HEK293 (cell line): Measurements from ENCODE around the gene ERG.
A peak's percentile ranks its signal among the peaks of the same experiment; 100 is the strongest.

Experiments
- EGR2 ChIP-seq: fragments of 450-650 bp; formaldehyde crosslinking; IDR thresholded peaks from 2 replicates; pipeline ENCODE4 v1.5.1; 2016; ENCODE audit warnings: low read depth, missing biosample characterization, missing genetic modification characterization
- IKZF3 ChIP-seq: fragments of 450-650 bp; IDR thresholded peaks from 2 replicates; pipeline ENCODE4 v1.5.0; 2018; ENCODE audit warnings: missing biosample characterization, mild to moderate bottlenecking, missing genetic modification characterization, moderate library complexity
- KLF7 ChIP-seq: fragments of 450-650 bp; formaldehyde crosslinking; IDR thresholded peaks from 2 replicates; pipeline ENCODE4 v1.5.1; 2016; ENCODE audit warnings: missing biosample characterization, missing genetic modification characterization, borderline replicate concordance
- MZF1 ChIP-seq: fragments of 450-650 bp; formaldehyde crosslinking; IDR thresholded peaks from 2 replicates; pipeline ENCODE4 v1.5.1; 2017; ENCODE audit warnings: missing biosample characterization, missing genetic modification characterization, borderline replicate concordance
- PBX3 ChIP-seq: sonication (generic); formaldehyde crosslinking; IDR thresholded peaks from 2 replicates; pipeline ENCODE4 v1.8.1; 2022; ENCODE audit warnings: mild to moderate bottlenecking, moderate library complexity, missing genetic modification reagents
- ZNF148 ChIP-seq: fragments of 450-650 bp; formaldehyde crosslinking; IDR thresholded peaks from 2 replicates; pipeline ENCODE4 v1.5.0; 2017; ENCODE audit warnings: missing biosample characterization, missing genetic modification characterization, borderline replicate concordance
- ZNF155 ChIP-seq: fragments of 450-650 bp; formaldehyde crosslinking; IDR thresholded peaks from 2 replicates; pipeline ENCODE4 v1.5.1; 2016; ENCODE audit warnings: missing biosample characterization, missing genetic modification characterization
- ZNF174 ChIP-seq: fragments of 450-650 bp; formaldehyde crosslinking; IDR thresholded peaks from 2 replicates; pipeline ENCODE4 v1.5.0; 2017; ENCODE audit warnings: missing biosample characterization, mild to moderate bottlenecking, missing genetic modification characterization
- ZNF19 ChIP-seq: fragments of 450-650 bp; formaldehyde crosslinking; IDR thresholded peaks from 2 replicates; pipeline ENCODE4; 2016; ENCODE audit warnings: missing biosample characterization, missing genetic modification characterization, low read depth
- ZNF223 ChIP-seq: fragments of 450-650 bp; formaldehyde crosslinking; IDR thresholded peaks from 2 replicates; pipeline ENCODE4 v1.5.1; 2016; ENCODE audit warnings: missing biosample characterization, missing genetic modification characterization
- ZNF26 ChIP-seq: fragments of 450-650 bp; formaldehyde crosslinking; IDR thresholded peaks from 2 replicates; pipeline ENCODE4 v1.5.1; 2016; ENCODE audit warnings: missing biosample characterization, missing genetic modification characterization
- ZNF266 ChIP-seq: fragments of 450-650 bp; formaldehyde crosslinking; IDR thresholded peaks from 2 replicates; pipeline ENCODE4 v1.5.1; 2016; ENCODE audit warnings: missing biosample characterization, missing genetic modification characterization, low read depth
- ZNF37A ChIP-seq: fragments of 450-650 bp; IDR thresholded peaks from 2 replicates; pipeline ENCODE4 v1.5.1; 2018; ENCODE audit warnings: missing biosample characterization, missing genetic modification characterization
- ZNF391 ChIP-seq: fragments of 450-650 bp; formaldehyde crosslinking; IDR thresholded peaks from 2 replicates; pipeline ENCODE4 v1.5.1; 2016; ENCODE audit warnings: low read depth, missing biosample characterization, missing genetic modification characterization, borderline replicate concordance
- ZNF473 ChIP-seq: fragments of 450-650 bp; formaldehyde crosslinking; IDR thresholded peaks from 2 replicates; pipeline ENCODE4 v1.5.1; 2017; ENCODE audit warnings: missing biosample characterization, missing genetic modification characterization
- ZNF521 ChIP-seq: fragments of 450-650 bp; formaldehyde crosslinking; IDR thresholded peaks from 2 replicates; pipeline ENCODE4 v1.5.1; 2017; ENCODE audit warnings: missing biosample characterization, mild to moderate bottlenecking, missing genetic modification characterization
- ZNF548 ChIP-seq: fragments of 450-650 bp; formaldehyde crosslinking; IDR thresholded peaks from 2 replicates; pipeline ENCODE4 v1.5.1; 2016; ENCODE audit warnings: missing biosample characterization, missing genetic modification characterization
- ZNF571 ChIP-seq: fragments of 450-650 bp; formaldehyde crosslinking; IDR thresholded peaks from 2 replicates; pipeline ENCODE4 v1.5.0; 2017; ENCODE audit warnings: missing biosample characterization, missing genetic modification characterization
- ZNF585B ChIP-seq: fragments of 450-650 bp; formaldehyde crosslinking; IDR thresholded peaks from 2 replicates; pipeline ENCODE4 v1.5.1; 2016; ENCODE audit warnings: missing biosample characterization, missing genetic modification characterization
- ZNF654 ChIP-seq: fragments of 450-650 bp; formaldehyde crosslinking; IDR thresholded peaks from 2 replicates; pipeline ENCODE4 v1.5.1; 2016; ENCODE audit warnings: low read depth, missing biosample characterization, missing genetic modification characterization
- ZNF747 ChIP-seq: fragments of 450-650 bp; formaldehyde crosslinking; IDR thresholded peaks from 2 replicates; pipeline ENCODE4 v1.5.1; 2016; ENCODE audit warnings: missing biosample characterization, missing genetic modification characterization
- ZSCAN30 ChIP-seq: fragments of 450-650 bp; IDR thresholded peaks from 2 replicates; pipeline ENCODE4 v1.5.1; 2018; ENCODE audit warnings: missing biosample characterization, mild to moderate bottlenecking, missing genetic modification characterization, moderate library complexity
- ZSCAN5A ChIP-seq: fragments of 450-650 bp; formaldehyde crosslinking; IDR thresholded peaks from 2 replicates; pipeline ENCODE4 v1.5.1; 2016; ENCODE audit warnings: missing biosample characterization, missing genetic modification characterization
- TF ChIP-seq, protein P1 (sequence below): fragments of 450-650 bp; formaldehyde crosslinking; IDR thresholded peaks from 2 replicates; pipeline ENCODE4 v1.5.1; 2016; ENCODE audit warnings: missing biosample characterization, missing genetic modification characterization
- TF ChIP-seq, protein P2 (sequence below): fragments of 450-650 bp; formaldehyde crosslinking; IDR thresholded peaks from 2 replicates; pipeline ENCODE4 v1.5.1; 2017; ENCODE audit warnings: missing biosample characterization, mild to moderate bottlenecking, missing genetic modification characterization, moderate library complexity
- TF ChIP-seq, protein P3 (sequence below): fragments of 450-650 bp; formaldehyde crosslinking; IDR thresholded peaks from 2 replicates; pipeline ENCODE4 v1.5.1; 2016; ENCODE audit warnings: missing biosample characterization, missing genetic modification characterization
- TF ChIP-seq, protein P4 (sequence below): fragments of 450-650 bp; formaldehyde crosslinking; IDR thresholded peaks from 2 replicates; pipeline ENCODE4; 2016; ENCODE audit warnings: missing biosample characterization, missing genetic modification characterization

ERG gene

GRCh38 chr21:38343691-38344090 lies 154.6 kb downstream of the ERG start (continued):
- TF ChIP-seq ZSCAN5A: no peak
- no peak for TF ChIP-seq ZNF26 (tag by site-specific recombination)
- TF ChIP-seq ZNF391 (tag by site-specific recombination): no peak
- TF ChIP-seq ZNF521: no peak
- TF ChIP-seq, protein P1, sequence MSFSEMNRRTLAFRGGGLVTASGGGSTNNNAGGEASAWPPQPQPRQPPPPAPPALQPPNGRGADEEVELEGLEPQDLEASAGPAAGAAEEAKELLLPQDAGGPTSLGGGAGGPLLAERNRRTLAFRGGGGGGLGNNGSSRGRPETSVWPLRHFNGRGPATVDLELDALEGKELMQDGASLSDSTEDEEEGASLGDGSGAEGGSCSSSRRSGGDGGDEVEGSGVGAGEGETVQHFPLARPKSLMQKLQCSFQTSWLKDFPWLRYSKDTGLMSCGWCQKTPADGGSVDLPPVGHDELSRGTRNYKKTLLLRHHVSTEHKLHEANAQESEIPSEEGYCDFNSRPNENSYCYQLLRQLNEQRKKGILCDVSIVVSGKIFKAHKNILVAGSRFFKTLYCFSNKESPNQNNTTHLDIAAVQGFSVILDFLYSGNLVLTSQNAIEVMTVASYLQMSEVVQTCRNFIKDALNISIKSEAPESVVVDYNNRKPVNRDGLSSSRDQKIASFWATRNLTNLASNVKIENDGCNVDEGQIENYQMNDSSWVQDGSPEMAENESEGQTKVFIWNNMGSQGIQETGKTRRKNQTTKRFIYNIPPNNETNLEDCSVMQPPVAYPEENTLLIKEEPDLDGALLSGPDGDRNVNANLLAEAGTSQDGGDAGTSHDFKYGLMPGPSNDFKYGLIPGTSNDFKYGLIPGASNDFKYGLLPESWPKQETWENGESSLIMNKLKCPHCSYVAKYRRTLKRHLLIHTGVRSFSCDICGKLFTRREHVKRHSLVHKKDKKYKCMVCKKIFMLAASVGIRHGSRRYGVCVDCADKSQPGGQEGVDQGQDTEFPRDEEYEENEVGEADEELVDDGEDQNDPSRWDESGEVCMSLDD (tag by site-specific recombination): no peak
- no peak for TF ChIP-seq MZF1 (tag by site-specific recombination)
- TF ChIP-seq ZSCAN30 (tag by site-specific recombination): no peak
- no peak for TF ChIP-seq KLF7
- no peak for TF ChIP-seq IKZF3 (tag by site-specific recombination)
- no peak for TF ChIP-seq ZNF19 (tag by site-specific recombination)
- TF ChIP-seq PBX3: no peak
- no peak for TF ChIP-seq ZNF571 (tag by site-specific recombination)
- TF ChIP-seq ZNF654 (tag by site-specific recombination): no peak
- no peak for TF ChIP-seq ZNF548 (tag by site-specific recombination)
- TF ChIP-seq ZNF174 (tag by site-specific recombination): no peak
- no peak for TF ChIP-seq ZNF155 (tag by site-specific recombination)
- TF ChIP-seq ZNF747 (tag by site-specific recombination): no peak
- TF ChIP-seq, protein P2, sequence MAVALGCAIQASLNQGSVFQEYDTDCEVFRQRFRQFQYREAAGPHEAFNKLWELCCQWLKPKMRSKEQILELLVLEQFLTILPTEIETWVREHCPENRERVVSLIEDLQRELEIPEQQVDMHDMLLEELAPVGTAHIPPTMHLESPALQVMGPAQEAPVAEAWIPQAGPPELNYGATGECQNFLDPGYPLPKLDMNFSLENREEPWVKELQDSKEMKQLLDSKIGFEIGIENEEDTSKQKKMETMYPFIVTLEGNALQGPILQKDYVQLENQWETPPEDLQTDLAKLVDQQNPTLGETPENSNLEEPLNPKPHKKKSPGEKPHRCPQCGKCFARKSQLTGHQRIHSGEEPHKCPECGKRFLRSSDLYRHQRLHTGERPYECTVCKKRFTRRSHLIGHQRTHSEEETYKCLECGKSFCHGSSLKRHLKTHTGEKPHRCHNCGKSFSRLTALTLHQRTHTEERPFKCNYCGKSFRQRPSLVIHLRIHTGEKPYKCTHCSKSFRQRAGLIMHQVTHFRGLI (tag by site-specific recombination): no peak
- TF ChIP-seq ZNF37A (tag by site-specific recombination): no peak
- TF ChIP-seq, protein P3, sequence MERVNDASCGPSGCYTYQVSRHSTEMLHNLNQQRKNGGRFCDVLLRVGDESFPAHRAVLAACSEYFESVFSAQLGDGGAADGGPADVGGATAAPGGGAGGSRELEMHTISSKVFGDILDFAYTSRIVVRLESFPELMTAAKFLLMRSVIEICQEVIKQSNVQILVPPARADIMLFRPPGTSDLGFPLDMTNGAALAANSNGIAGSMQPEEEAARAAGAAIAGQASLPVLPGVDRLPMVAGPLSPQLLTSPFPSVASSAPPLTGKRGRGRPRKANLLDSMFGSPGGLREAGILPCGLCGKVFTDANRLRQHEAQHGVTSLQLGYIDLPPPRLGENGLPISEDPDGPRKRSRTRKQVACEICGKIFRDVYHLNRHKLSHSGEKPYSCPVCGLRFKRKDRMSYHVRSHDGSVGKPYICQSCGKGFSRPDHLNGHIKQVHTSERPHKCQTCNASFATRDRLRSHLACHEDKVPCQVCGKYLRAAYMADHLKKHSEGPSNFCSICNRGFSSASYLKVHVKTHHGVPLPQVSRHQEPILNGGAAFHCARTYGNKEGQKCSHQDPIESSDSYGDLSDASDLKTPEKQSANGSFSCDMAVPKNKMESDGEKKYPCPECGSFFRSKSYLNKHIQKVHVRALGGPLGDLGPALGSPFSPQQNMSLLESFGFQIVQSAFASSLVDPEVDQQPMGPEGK (tag by site-specific recombination): no peak
- TF ChIP-seq ZNF473 (tag by site-specific recombination): no peak
- TF ChIP-seq ZNF266: no peak
- TF ChIP-seq ZNF148 (tag by site-specific recombination): no peak
- TF ChIP-seq, protein P4, sequence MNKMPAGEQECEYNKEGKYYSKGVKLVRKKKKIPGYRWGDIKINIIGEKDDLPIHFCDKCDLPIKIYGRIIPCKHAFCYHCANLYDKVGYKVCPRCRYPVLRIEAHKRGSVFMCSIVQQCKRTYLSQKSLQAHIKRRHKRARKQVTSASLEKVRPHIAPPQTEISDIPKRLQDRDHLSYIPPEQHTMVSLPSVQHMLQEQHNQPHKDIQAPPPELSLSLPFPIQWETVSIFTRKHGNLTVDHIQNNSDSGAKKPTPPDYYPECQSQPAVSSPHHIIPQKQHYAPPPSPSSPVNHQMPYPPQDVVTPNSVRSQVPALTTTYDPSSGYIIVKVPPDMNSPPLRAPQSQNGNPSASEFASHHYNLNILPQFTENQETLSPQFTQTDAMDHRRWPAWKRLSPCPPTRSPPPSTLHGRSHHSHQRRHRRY (tag by site-specific recombination): no peak
- no peak for TF ChIP-seq ZNF223 (tag by site-specific recombination)
- TF ChIP-seq ZNF585B: 0 out of 2 replicates have a peak, but pooled peaks have one; percentile 6
- TF ChIP-seq EGR2 (tag by site-specific recombination): no peak
